ENCODE results near the gene ADRA2B.

- TF ChIP-seq SP1 (IDR thresholded peaks at IDR 0.05), result no peak
- TF ChIP-seq SUZ12 (IDR thresholded peaks at IDR 0.05), result no peak
- TF ChIP-seq FOXM1 (IDR thresholded peaks at IDR 0.05; ENCODE audit: borderline replicate concordance), result no peak
- TF ChIP-seq BHLHE40 (IDR thresholded peaks at IDR 0.05; ENCODE audit: borderline replicate concordance), result no peak
- no peak for TF ChIP-seq LEF1 (IDR thresholded peaks at IDR 0.05; ENCODE audit: borderline replicate concordance)
- TF ChIP-seq ELF4 (IDR thresholded peaks at IDR 0.05), result no peak
- no peak for TF ChIP-seq ZNF384 (IDR thresholded peaks at IDR 0.05)
- no peak for TF ChIP-seq NFRKB (IDR thresholded peaks at IDR 0.05)
- TF ChIP-seq PKNOX1 (IDR thresholded peaks at IDR 0.05), result no peak
- no peak for TF ChIP-seq HDGF (IDR thresholded peaks at IDR 0.05; ENCODE audit: borderline replicate concordance)
- TF ChIP-seq CTBP1 (IDR thresholded peaks at IDR 0.05; ENCODE audit: borderline replicate concordance), result no peak
- TF ChIP-seq FOXK2 (IDR thresholded peaks at IDR 0.05), result no peak
- TF ChIP-seq ARNT (IDR thresholded peaks at IDR 0.05), result no peak
- no peak for TF ChIP-seq TARDBP (IDR thresholded peaks at IDR 0.05)
Observed at GRCh38 chr2:96131152-96131812, 14.9 kb upstream of the ADRA2B start.

All from HEK293T (cell line).